Ureter (tissue), 1 donor: ENCODE results near the gene ANP32B. TPM values are rescaled to one million over a fixed set of nuclear protein-coding genes. Genes with fewer than 3 reads are reported as not detected.

ENCODE experiments used
- total RNA-seq: library from RNA; stranded (reverse); gene quantifications from one replicate; pipeline ENCODE4 v1.2.4, GENCODE V29; 2023
- donor health status: DM: yes; HTN: yes; CAD: no.

The ANP32B gene
- total RNA-seq, 1 donor from 2014 or later: 136 TPM

Other genes with a start within 250 kb of the ANP32B start
- gene FOXE1, start 130.1 kb upstream of the ANP32B start, total RNA-seq: 0.42 TPM
- 16.2 TPM for gene TRMO, start 60.8 kb upstream of the ANP32B start, total RNA-seq
- gene HEMGN, start 45.2 kb upstream of the ANP32B start, total RNA-seq: not detected
- gene NANS, start 73.4 kb downstream of the ANP32B start, total RNA-seq: 43.7 TPM
- 66.9 TPM for gene TRIM14, start 135.9 kb downstream of the ANP32B start, total RNA-seq
- 38.8 TPM for gene CORO2A, start 209.3 kb downstream of the ANP32B start, total RNA-seq